K562 (cell line): ENCODE measurements around the gene ZNF213. TPM values are rescaled to one million over a fixed set of nuclear protein-coding genes. Genes with fewer than 3 reads are reported as not detected.

Experiments
- CREM ChIP-seq: IDR thresholded peaks from 2 replicates; pipeline ENCODE4 v1.6.1; 2014; ENCODE audit warnings: antibody characterized with exemption, low read depth
- FOXA3 ChIP-seq, 2 experiments: fragments of 450-650 bp in 1 of 2; sonication (generic) in 1 of 2; formaldehyde crosslinking; IDR thresholded peaks in 1 of 2; conservative IDR thresholded peaks in 1 of 2; 2 replicates each; pipeline versions ENCODE4 v1.4.0 to v1.8.0; 2020 to 2022; ENCODE audit warnings: mild to moderate bottlenecking in 2 of 2, missing genetic modification reagents in 1 of 2
- FOXP1 ChIP-seq: sonication (generic); formaldehyde crosslinking; IDR thresholded peaks from 2 replicates; pipeline ENCODE4 v1.8.0; 2022; ENCODE audit warnings: mild to moderate bottlenecking, missing genetic modification reagents
- HCFC1 ChIP-seq: IDR thresholded peaks from 2 replicates; pipeline ENCODE4 v1.6.1; 2012; ENCODE audit warnings: low read depth, low read length, improper control_type of control experiment
- MIER1 ChIP-seq: fragments of 450-650 bp; IDR thresholded peaks from 2 replicates; pipeline ENCODE4 v1.6.1; 2016; ENCODE audit warnings: antibody characterized with exemption, mild to moderate bottlenecking, low read depth
- NR2C2 ChIP-seq, 2 experiments: fragments of 200-800 bp in 1 of 2; sonication (Bioruptor generic) in 1 of 2; sonication (generic) in 1 of 2; formaldehyde crosslinking in 1 of 2; IDR thresholded peaks; 2 replicates each; pipeline versions ENCODE4 v1.6.1 to v1.8.0; 2016 to 2022; ENCODE audit warnings: mild to moderate bottlenecking in 1 of 2, missing compliant biosample characterization in 1 of 2, missing genetic modification characterization in 1 of 2, missing genetic modification reagents in 1 of 2
- PCBP1 ChIP-seq: fragments of 200-400 bp; formaldehyde crosslinking; IDR thresholded peaks from 2 replicates; pipeline ENCODE4 v1.6.1; 2018; ENCODE audit warnings: mild to moderate bottlenecking, low read depth, low read length; ENCODE audit not compliant: poor library complexity, severe bottlenecking
- PHF20 ChIP-seq: fragments of 450-650 bp; IDR thresholded peaks from 2 replicates; pipeline ENCODE4 v1.6.1; 2018; ENCODE audit not compliant: partially characterized antibody
- POLR2G ChIP-seq: fragments of 200-400 bp; formaldehyde crosslinking; IDR thresholded peaks from 2 replicates; pipeline ENCODE4 v1.6.1; 2017; ENCODE audit warnings: low read depth, mild to moderate bottlenecking, antibody characterized with exemption, low read length, moderate library complexity
- POLR3A ChIP-seq: IDR thresholded peaks from 2 replicates; pipeline ENCODE4 v1.6.1; 2011; ENCODE audit warnings: borderline replicate concordance, mild to moderate bottlenecking, moderate library complexity; ENCODE audit not compliant: insufficient read length, insufficient read depth; ENCODE audit errors: extremely low read depth
- RBFOX2 ChIP-seq: fragments of 200-400 bp; formaldehyde crosslinking; IDR thresholded peaks from 2 replicates; pipeline ENCODE4 v1.6.1; 2017; ENCODE audit warnings: low read depth, mild to moderate bottlenecking, low read length, moderate library complexity
- SAP30 ChIP-seq: fragments of 200-600 bp; sonication (generic); IDR thresholded peaks from 2 replicates; pipeline ENCODE4 v1.6.1; 2012; ENCODE audit warnings: borderline replicate concordance, low read depth, mild to moderate bottlenecking, moderate library complexity, low read length, control low read depth, inconsistent platforms; ENCODE audit not compliant: insufficient read depth, poor library complexity, severe bottlenecking
- TAF1 ChIP-seq: IDR thresholded peaks from 2 replicates; pipeline ENCODE4 v1.6.1; 2011; ENCODE audit warnings: mild to moderate bottlenecking, low read length, moderate library complexity; ENCODE audit not compliant: insufficient read depth, control insufficient read depth, severe bottlenecking; ENCODE audit errors: extremely low read depth
- ZMIZ1 ChIP-seq, 2 experiments: fragments of 150-350 bp in 1 of 2; IDR thresholded peaks; 2 replicates each; pipeline ENCODE4 v1.6.1; 2012 to 2016; ENCODE audit warnings: low read depth in 2 of 2, low read length in 2 of 2, mild to moderate bottlenecking in 1 of 2, moderate library complexity in 1 of 2
- polyA plus RNA-seq, 8 experiments: library from polyadenylated mRNA; depleted of rRNA in 4 of 8; stranded (reverse) in 5 of 8; unstranded in 3 of 8; fragments of >200 nt; fragmentation: Nextera tagmentation in 2 of 8; fragmentation: Illumina TruSeq in 1 of 8; extraction: Ambion mirVana in 2 of 8; extraction: Trizol in 1 of 8; gene quantifications; 2 replicates each; pipeline versions ENCODE4 v1.2.1 to v1.2.3, GENCODE V29; 2011 to 2014; ENCODE audit warnings: inconsistent platforms in 1 of 8, missing spikeins in 1 of 8
- total RNA-seq, 7 experiments: library from RNA; depleted of rRNA in 6 of 7; stranded (reverse); fragments of >200 nt in 6 of 7; fragmentation: Illumina TruSeq in 2 of 7; extraction: Trizol in 2 of 7; gene quantifications; 2 replicates each; pipeline versions ENCODE4 v1.2.1 to v1.2.3, GENCODE V29; 2011 to 2021; ENCODE audit warnings: low replicate concordance in 1 of 7
- TF ChIP-seq, protein P1 (sequence below): sonication (generic); formaldehyde crosslinking; IDR thresholded peaks from 2 replicates; pipeline ENCODE4 v1.9.0; 2022; ENCODE audit warnings: mild to moderate bottlenecking, missing genetic modification reagents
- TF ChIP-seq, protein P2 (sequence below): fragments of 450-650 bp; formaldehyde crosslinking; IDR thresholded peaks from 2 replicates; pipeline ENCODE4 v1.4.0; 2022; ENCODE audit warnings: missing genetic modification characterization
- TF ChIP-seq, protein P3 (sequence below): conservative IDR thresholded peaks from 2 replicates; pipeline ENCODE4 v1.6.1; 2011; ENCODE audit warnings: low read depth, mild to moderate bottlenecking, low read length; ENCODE audit not compliant: control insufficient read depth

ZNF213 gene
- total and polyA plus RNA-seq, 9 of the 15 experiments (the other 6 are each of a cell fraction or from before 2014, with no cell fraction given) = 0.49 to 10.0 (median 1.8) TPM

DNA sequence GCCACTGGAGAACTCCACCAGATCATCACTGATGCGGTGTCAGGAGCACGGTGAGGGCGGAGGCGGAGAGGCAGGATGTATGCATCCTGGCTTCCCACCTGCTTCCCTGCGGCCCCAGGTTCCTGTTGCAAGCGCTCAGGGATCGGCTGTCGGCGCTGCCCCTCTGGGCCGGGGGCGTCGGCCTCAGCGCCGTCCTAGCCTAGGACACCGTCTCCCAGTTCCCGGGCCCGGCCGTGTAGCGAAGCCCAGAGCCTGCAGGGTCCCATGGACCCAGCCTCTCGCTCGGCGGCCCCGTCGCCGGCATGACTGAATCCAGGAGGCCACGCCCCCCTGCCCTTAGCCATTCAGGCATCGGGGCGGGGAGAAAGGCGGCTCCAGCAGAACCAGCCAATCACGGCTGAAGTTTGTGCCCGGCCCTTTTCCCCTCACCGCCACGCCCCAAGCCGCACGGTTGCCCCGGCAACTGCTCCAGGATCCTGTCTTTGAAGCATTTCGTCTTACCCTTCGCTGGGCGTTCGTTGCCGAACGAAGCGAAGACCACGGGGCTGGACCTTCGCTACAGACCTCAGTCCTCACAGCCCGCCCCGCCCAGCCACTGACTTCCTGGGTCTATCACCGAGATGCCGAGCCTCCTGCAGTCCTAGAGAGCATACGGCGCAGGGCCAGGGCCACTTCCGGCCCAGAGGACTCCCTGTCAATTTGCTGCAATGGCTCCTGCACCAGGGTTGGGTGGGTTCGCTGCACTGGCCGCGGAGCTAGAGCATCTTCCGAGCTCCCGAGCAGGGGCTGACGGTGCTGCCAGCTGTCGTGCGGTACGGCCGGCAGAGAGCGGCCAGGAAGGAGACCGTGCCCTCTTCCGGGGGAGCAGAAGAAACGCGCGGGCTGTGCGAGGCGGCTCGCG lies 10.6 kb upstream of the ZNF213 start (continued):
- TF ChIP-seq POLR2G = peak; percentile 89
- peak; percentile 46 for TF ChIP-seq HCFC1
- TF ChIP-seq POLR3A = no peak
- TF ChIP-seq, protein P1, sequence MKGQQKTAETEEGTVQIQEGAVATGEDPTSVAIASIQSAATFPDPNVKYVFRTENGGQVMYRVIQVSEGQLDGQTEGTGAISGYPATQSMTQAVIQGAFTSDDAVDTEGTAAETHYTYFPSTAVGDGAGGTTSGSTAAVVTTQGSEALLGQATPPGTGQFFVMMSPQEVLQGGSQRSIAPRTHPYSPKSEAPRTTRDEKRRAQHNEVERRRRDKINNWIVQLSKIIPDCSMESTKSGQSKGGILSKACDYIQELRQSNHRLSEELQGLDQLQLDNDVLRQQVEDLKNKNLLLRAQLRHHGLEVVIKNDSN (CRISPR knock-in tag) = peak; percentile 40; the same call in 1 of the 2 replicates
- TF ChIP-seq, protein P2, sequence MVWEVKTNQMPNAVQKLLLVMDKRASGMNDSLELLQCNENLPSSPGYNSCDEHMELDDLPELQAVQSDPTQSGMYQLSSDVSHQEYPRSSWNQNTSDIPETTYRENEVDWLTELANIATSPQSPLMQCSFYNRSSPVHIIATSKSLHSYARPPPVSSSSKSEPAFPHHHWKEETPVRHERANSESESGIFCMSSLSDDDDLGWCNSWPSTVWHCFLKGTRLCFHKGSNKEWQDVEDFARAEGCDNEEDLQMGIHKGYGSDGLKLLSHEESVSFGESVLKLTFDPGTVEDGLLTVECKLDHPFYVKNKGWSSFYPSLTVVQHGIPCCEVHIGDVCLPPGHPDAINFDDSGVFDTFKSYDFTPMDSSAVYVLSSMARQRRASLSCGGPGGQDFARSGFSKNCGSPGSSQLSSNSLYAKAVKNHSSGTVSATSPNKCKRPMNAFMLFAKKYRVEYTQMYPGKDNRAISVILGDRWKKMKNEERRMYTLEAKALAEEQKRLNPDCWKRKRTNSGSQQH (CRISPR knock-in tag) = no peak
- TF ChIP-seq PHF20 = peak; percentile 84
- peak in 1 of 2 experiments; percentile 81; a peak in 2 of 4 replicates for TF ChIP-seq FOXA3 (CRISPR knock-in tag; conservative IDR thresholded peaks at IDR 0.05 in 1 of 2, IDR thresholded peaks at IDR 0.05 in 1 of 2)
- peak; percentile 90 for TF ChIP-seq RBFOX2
- TF ChIP-seq FOXP1 (CRISPR knock-in tag) = peak; percentile 92
- TF ChIP-seq SAP30 = peak; percentile 86
- TF ChIP-seq MIER1 = no peak
- peak; percentile 50 for TF ChIP-seq CREM
- peak; percentile 43 for TF ChIP-seq PCBP1
- TF ChIP-seq, protein P3, sequence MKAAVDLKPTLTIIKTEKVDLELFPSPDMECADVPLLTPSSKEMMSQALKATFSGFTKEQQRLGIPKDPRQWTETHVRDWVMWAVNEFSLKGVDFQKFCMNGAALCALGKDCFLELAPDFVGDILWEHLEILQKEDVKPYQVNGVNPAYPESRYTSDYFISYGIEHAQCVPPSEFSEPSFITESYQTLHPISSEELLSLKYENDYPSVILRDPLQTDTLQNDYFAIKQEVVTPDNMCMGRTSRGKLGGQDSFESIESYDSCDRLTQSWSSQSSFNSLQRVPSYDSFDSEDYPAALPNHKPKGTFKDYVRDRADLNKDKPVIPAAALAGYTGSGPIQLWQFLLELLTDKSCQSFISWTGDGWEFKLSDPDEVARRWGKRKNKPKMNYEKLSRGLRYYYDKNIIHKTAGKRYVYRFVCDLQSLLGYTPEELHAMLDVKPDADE = peak; percentile 24; the same call in 1 of the 2 replicates
- TF ChIP-seq NR2C2 (CRISPR knock-in tag; IDR thresholded peaks at IDR 0.05) = no peak
- TF ChIP-seq NR2C2 (tag; IDR thresholded peaks at IDR 0.05) = peak; percentile 12; the same call in 1 of the 2 replicates
- TF ChIP-seq TAF1 = peak; percentile 39
- peak in 1 of 2 experiments; percentile 31; a peak in 1 of 4 replicates for TF ChIP-seq ZMIZ1 (IDR thresholded peaks at IDR 0.05; ENCODE audit: low read depth in 2 of 2, low read length in 2 of 2)
